ENCODE data around the gene CCND2.

The CCND2 gene

DNA sequence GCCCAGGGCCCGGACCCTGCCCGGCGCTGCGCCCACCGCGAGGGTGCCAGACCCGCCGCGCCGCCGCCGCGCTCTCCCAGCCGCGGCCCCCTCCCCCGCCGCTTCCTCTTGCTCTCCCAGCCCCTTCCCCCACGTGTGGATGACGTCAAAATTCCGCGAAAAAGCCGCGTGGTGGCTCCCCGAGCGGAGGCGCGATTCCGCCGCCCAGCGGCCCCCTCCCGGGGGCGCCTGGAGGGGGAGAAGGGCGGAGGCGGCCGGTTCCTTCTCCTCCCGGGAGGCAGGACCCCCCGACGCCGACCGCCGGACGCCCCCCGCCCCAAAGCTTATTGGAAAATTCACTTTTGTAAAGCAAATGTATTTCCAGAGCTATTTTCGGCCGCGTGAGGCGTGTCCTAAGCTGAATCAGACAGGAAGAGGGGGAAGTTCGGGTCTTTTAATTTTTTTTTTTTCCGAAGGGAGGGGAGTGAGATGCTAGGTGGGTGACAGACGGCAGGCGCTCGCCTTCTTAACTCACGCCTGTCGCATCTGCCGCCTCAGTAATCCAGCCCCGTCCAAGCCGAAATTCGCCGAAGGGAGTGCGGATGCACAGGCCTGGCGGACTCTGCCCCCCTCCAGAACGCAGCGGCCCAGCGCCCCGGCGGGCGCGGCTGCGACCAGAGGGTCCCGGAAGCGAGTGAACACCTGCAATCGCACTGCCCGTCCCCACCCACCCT, 4.1 kb upstream of the CCND2 start:
- TF ChIP-seq Cebpa-rat (IDR thresholded peaks at IDR 0.05), result no peak
- Histone ChIP-seq H3K9ac (peak overlapping the region; percentile 63), H3K4me2 (peak overlapping the region; percentile 89), H3K27me3 (peaks cover 100% of the 10 kb centered on the region), H3K27ac (no peak overlapping the region), H3K9me3 (no peaks in the 10 kb centered on the region), H3K36me3 (no peaks in the 10 kb centered on the region), H3K4me1 (peaks cover 43% of the 10 kb centered on the region), H3K4me3 (peak overlapping the region; percentile 67), H4K20me1 (peaks cover 62% of the 10 kb centered on the region)

- H3K4me3 ChIP-seq, result peak overlapping the region; percentile 30; the same call in 1 of the 2 replicates
- H3K27ac ChIP-seq, result no peak overlapping the region
- no peak for TF ChIP-seq Cebpa-rat (IDR thresholded peaks at IDR 0.05)
- peaks cover 100% of the 10 kb centered on the region for H3K27me3 ChIP-seq
- peak overlapping the region; percentile 89 for H3K4me2 ChIP-seq
- no peaks in the 10 kb centered on the region for H3K36me3 ChIP-seq
- H3K9me3 ChIP-seq, result no peaks in the 10 kb centered on the region
- H3K9ac ChIP-seq, result no peak overlapping the region
- H3K4me1 ChIP-seq, result peaks cover 44% of the 10 kb centered on the region
- H4K20me1 ChIP-seq, result peaks cover 70% of the 10 kb centered on the region
These were observed 3.3 kb upstream of the CCND2 start for GRCh38 chr12:4270016-4270830.

GRCh38 chr12:4270831-4271716, 2.5 kb upstream of the CCND2 start:
- H3K9ac ChIP-seq, result no peak overlapping the region
- H3K4me1 ChIP-seq, result peaks cover 44% of the 10 kb centered on the region
- H3K4me2 ChIP-seq, result peak overlapping the region; percentile 69
- peak overlapping the region; percentile 55 for H3K4me3 ChIP-seq
- H3K36me3 ChIP-seq, result no peaks in the 10 kb centered on the region
- H3K27ac ChIP-seq, result no peak overlapping the region
- peaks cover 100% of the 10 kb centered on the region for H3K27me3 ChIP-seq
- TF ChIP-seq Cebpa-rat (IDR thresholded peaks at IDR 0.05), result no peak
- H3K9me3 ChIP-seq, result no peaks in the 10 kb centered on the region
- peaks cover 78% of the 10 kb centered on the region for H4K20me1 ChIP-seq

DNA sequence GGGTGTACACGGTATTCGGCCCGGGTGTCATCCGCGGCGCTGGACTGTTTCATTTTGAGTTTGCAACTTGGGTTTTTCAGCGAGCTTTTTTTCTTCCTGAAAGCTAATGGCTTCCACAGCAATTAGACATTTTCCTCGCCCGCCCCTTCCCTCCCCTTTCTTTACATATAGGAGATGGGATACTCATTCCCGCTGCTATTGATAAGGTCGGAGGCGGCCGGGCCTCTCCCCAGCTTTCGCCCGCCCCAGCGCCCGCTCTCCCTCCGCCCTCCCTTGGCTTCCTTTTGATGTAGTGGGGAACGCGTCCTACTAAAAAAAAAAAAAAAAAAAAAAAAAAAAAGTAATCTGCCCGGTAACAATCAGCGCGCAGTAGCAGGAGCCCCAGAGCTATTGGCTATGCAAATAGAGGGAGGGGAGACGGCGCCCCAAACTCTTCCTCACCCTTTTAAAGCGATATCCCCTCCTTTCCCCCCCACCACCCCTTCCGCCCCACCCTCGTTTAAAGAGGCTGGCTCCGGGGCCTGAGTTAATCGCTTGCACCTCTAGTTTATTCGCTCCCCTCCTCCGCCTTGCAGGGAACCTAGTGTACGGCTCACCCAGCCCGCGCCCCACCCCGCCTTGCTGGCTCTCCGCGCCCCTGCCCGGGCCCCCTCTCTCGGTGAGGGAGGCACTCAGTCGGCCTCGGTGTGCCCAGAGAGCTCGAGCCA, 1.7 kb upstream of the CCND2 start:
- Histone ChIP-seq H3K4me3 (peak overlapping the region; percentile 55), H4K20me1 (peaks cover 85% of the 10 kb centered on the region), H3K27me3 (peaks cover 100% of the 10 kb centered on the region), H3K36me3 (no peaks in the 10 kb centered on the region), H3K27ac (no peak overlapping the region), H3K9me3 (no peaks in the 10 kb centered on the region), H3K9ac (no peak overlapping the region), H3K4me2 (peak overlapping the region; percentile 69), H3K4me1 (peaks cover 44% of the 10 kb centered on the region)
- no peak for TF ChIP-seq Cebpa-rat (IDR thresholded peaks at IDR 0.05)

- TF ChIP-seq Cebpa-rat (IDR thresholded peaks at IDR 0.05), result no peak
- peaks cover 99% of the 10 kb centered on the region for H3K27me3 ChIP-seq
- peak overlapping the region; percentile 55 for H3K4me3 ChIP-seq
- H3K4me2 ChIP-seq, result peak overlapping the region; percentile 69
- no peaks in the 10 kb centered on the region for H3K9me3 ChIP-seq
- H3K36me3 ChIP-seq, result no peaks in the 10 kb centered on the region
- peaks cover 44% of the 10 kb centered on the region for H3K4me1 ChIP-seq
- no peak overlapping the region for H3K27ac ChIP-seq
- H3K9ac ChIP-seq, result no peak overlapping the region
- H4K20me1 ChIP-seq, result peaks cover 82% of the 10 kb centered on the region
These were observed 914 bp upstream of the CCND2 start for GRCh38 chr12:4272424-4273272.

DNA sequence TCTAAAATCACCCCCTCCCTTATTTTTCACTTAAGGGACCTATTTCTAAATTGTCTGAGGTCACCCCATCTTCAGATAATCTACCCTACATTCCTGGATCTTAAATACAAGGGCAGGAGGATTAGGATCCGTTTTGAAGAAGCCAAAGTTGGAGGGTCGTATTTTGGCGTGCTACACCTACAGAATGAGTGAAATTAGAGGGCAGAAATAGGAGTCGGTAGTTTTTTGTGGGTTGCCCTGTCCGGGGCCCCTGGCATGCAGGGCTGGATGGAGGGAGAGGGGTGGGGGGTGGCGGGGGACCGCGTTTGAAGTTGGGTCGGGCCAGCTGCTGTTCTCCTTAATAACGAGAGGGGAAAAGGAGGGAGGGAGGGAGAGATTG, 300 bp upstream of the CCND2 start:
- H3K4me1 ChIP-seq, result peaks cover 44% of the 10 kb centered on the region
- no peak overlapping the region for H3K27ac ChIP-seq
- peaks cover 76% of the 10 kb centered on the region for H4K20me1 ChIP-seq
- no peak for TF ChIP-seq Cebpa-rat (IDR thresholded peaks at IDR 0.05)
- no peak overlapping the region for H3K9ac ChIP-seq
- peaks cover 98% of the 10 kb centered on the region for H3K27me3 ChIP-seq
- no peak overlapping the region for H3K4me3 ChIP-seq
- H3K36me3 ChIP-seq, result no peaks in the 10 kb centered on the region
- no peaks in the 10 kb centered on the region for H3K9me3 ChIP-seq
- H3K4me2 ChIP-seq, result peak overlapping the region; percentile 69

DNA sequence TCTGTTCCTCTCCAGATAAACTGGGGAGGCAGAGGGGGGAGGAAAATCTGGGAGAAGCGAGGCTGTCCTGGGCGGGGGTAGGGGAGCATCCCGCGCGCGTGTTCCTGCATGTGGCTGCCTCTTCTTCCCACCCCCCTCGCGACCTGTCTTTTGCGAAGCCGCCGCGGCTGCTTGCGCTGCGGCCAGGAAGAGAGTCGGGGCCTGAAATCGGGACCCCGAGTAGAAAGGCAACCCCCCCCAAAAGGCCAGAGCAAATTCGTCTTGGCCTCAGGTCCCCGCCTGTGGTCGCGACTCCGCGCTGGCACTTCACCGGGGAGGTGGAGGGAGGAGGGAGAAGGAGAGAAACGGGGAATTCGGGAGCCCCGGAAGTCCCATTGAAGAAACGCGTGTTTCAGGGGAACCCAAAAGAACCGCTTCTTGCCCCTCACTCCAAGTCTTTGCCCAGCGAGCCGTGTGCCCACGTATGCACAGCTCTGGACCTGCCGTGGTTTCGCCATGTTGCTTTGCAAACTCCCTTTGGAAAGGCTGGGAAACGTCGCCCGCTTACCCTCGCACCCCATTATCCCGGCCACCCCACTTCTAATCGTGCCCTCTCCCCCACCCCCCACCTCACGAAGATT, 944 bp downstream of the CCND2 start:
- no peaks in the 10 kb centered on the region for H3K9me3 ChIP-seq
- H3K4me2 ChIP-seq, result peak overlapping the region; percentile 69
- H3K4me3 ChIP-seq, result peak overlapping the region; percentile 48
- H4K20me1 ChIP-seq, result peaks cover 68% of the 10 kb centered on the region
- no peak overlapping the region for H3K27ac ChIP-seq
- TF ChIP-seq Cebpa-rat (IDR thresholded peaks at IDR 0.05), result no peak
- H3K36me3 ChIP-seq, result no peaks in the 10 kb centered on the region
- H3K27me3 ChIP-seq, result peaks cover 91% of the 10 kb centered on the region
- H3K9ac ChIP-seq, result no peak overlapping the region
- peaks cover 40% of the 10 kb centered on the region for H3K4me1 ChIP-seq
